ENCODE results near the gene AGK.

DNA sequence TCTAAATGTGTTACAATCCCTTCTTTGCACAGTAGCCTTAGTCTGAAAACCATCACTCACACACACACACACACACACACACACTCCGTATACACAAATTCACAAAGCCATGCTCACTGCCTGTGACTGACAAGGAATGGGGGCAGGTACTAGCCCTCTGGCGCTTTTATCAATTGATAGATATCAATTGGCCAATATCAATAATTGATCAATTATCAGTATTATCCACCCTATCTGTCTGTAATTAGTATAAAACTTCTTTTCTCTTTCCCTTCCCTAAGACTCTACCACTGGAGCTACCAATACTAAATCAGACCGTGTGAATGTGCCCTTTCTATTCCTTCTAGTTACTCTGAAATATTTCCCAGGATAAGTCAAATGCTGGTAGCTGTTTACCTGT lies 148.7 kb downstream of the AGK start:
- TF ChIP-seq, protein P1, sequence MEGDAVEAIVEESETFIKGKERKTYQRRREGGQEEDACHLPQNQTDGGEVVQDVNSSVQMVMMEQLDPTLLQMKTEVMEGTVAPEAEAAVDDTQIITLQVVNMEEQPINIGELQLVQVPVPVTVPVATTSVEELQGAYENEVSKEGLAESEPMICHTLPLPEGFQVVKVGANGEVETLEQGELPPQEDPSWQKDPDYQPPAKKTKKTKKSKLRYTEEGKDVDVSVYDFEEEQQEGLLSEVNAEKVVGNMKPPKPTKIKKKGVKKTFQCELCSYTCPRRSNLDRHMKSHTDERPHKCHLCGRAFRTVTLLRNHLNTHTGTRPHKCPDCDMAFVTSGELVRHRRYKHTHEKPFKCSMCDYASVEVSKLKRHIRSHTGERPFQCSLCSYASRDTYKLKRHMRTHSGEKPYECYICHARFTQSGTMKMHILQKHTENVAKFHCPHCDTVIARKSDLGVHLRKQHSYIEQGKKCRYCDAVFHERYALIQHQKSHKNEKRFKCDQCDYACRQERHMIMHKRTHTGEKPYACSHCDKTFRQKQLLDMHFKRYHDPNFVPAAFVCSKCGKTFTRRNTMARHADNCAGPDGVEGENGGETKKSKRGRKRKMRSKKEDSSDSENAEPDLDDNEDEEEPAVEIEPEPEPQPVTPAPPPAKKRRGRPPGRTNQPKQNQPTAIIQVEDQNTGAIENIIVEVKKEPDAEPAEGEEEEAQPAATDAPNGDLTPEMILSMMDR (IDR thresholded peaks at IDR 0.05; ENCODE audit: insufficient read depth, low read length) = no peak
- no peak for TF ChIP-seq POLR2AphosphoS5 (IDR thresholded peaks at IDR 0.05; ENCODE audit: low read depth)
- no peak for TF ChIP-seq GABPA (IDR thresholded peaks at IDR 0.05; ENCODE audit: low read depth)

Measured in HL-60 (cell line).